ENCODE data around the gene SORBS1.

Gene SORBS1

GRCh38 chr10:95561177-95561863 is at the start of gene SORBS1:
TSS of gene SORBS1 (minus strand) at chr10:95561371. CDS start at chr10:95441135, 120,236 bp downstream.
- peak; percentile 67 for DNase-seq (ENCODE audit: low read depth, low spot score)

- DNase-seq (ENCODE audit: low read depth, low spot score), result no peak
Measured at GRCh38 chr10:95610727-95611126, 49.6 kb upstream of the SORBS1 start.

GRCh38 chr10:95606922-95607321 is 45.8 kb upstream of the SORBS1 start:
- DNase-seq (ENCODE audit: low read depth, low spot score), result no peak

- no peak for DNase-seq (ENCODE audit: low read depth, low spot score)
Measured at GRCh38 chr10:95605163-95605562, 44.0 kb upstream of the SORBS1 start.

- DNase-seq (ENCODE audit: low read depth, low spot score), result no peak
Measured at GRCh38 chr10:95604630-95605029, 43.5 kb upstream of the SORBS1 start.

GRCh38 chr10:95602382-95602781 is 41.2 kb upstream of the SORBS1 start:
- no peak for DNase-seq (ENCODE audit: low read depth, low spot score)

GRCh38 chr10:95601116-95601719 is 40.0 kb upstream of the SORBS1 start:
- DNase-seq (ENCODE audit: low read depth, low spot score), result no peak

- no peak for DNase-seq (ENCODE audit: low read depth, low spot score)
Measured at GRCh38 chr10:95600158-95600557, 39.0 kb upstream of the SORBS1 start.

GRCh38 chr10:95597788-95598187 is 36.6 kb upstream of the SORBS1 start:
- DNase-seq (ENCODE audit: low read depth, low spot score), result no peak

- no peak for DNase-seq (ENCODE audit: low read depth, low spot score)
Measured at GRCh38 chr10:95588025-95588424, 26.9 kb upstream of the SORBS1 start.

- DNase-seq (ENCODE audit: low read depth, low spot score), result no peak
Measured at GRCh38 chr10:95579835-95580535, 18.8 kb upstream of the SORBS1 start.

GRCh38 chr10:95579292-95579691 is 18.1 kb upstream of the SORBS1 start:
- no peak for DNase-seq (ENCODE audit: low read depth, low spot score)

- DNase-seq (ENCODE audit: low read depth, low spot score), result no peak
Measured at GRCh38 chr10:95578619-95579018, 17.4 kb upstream of the SORBS1 start.

- DNase-seq (ENCODE audit: low read depth, low spot score), result no peak
Measured at GRCh38 chr10:95574649-95575365, 13.6 kb upstream of the SORBS1 start.

- no peak for DNase-seq (ENCODE audit: low read depth, low spot score)
Measured at GRCh38 chr10:95573964-95574604, 12.9 kb upstream of the SORBS1 start.

- DNase-seq (ENCODE audit: low read depth, low spot score), result no peak
Measured at GRCh38 chr10:95573527-95573926, 12.4 kb upstream of the SORBS1 start.

- no peak for DNase-seq (ENCODE audit: low read depth, low spot score)
Measured at GRCh38 chr10:95572131-95572820, 11.1 kb upstream of the SORBS1 start.

- DNase-seq (ENCODE audit: low read depth, low spot score), result no peak
Measured at GRCh38 chr10:95571390-95571789, 10.2 kb upstream of the SORBS1 start.

- no peak for DNase-seq (ENCODE audit: low read depth, low spot score)
Measured at GRCh38 chr10:95569368-95569767, 8.2 kb upstream of the SORBS1 start.

- DNase-seq (ENCODE audit: low read depth, low spot score), result no peak
Measured at GRCh38 chr10:95567903-95568630, 6.9 kb upstream of the SORBS1 start.

Measured in activated CD4-positive, CD25-positive, alpha-beta regulatory T cell treated with anti-CD3 and anti-CD28 coated beads, Interleukin-2, amount 50 U/mL, for 16 hours (primary cell).